ENCODE results near the gene TFEB.

TFEB gene

GRCh38 chr6:41640426-41640825 is 95.0 kb downstream of the TFEB start:
- H3K9me3 Mint-ChIP-seq = no peaks in the 10 kb centered on the region
- H3K36me3 Mint-ChIP-seq (ENCODE audit: low read depth) = no peaks in the 10 kb centered on the region
- peaks cover 61% of the 10 kb centered on the region for H3K27me3 Mint-ChIP-seq (ENCODE audit: low read depth)
- no peak overlapping the region for H3K4me3 Mint-ChIP-seq
- no peak overlapping the region for H3K27ac Mint-ChIP-seq
- no peaks in the 10 kb centered on the region for H3K4me1 Mint-ChIP-seq (ENCODE audit: low read depth)

- Mint-ChIP-seq H3K27ac (no peak overlapping the region), H3K27me3 (ENCODE audit: low read depth) (peaks cover 67% of the 10 kb centered on the region), H3K36me3 (ENCODE audit: low read depth) (no peaks in the 10 kb centered on the region), H3K9me3 (no peaks in the 10 kb centered on the region), H3K4me1 (ENCODE audit: low read depth) (no peaks in the 10 kb centered on the region), H3K4me3 (no peak overlapping the region)
Observed at GRCh38 chr6:41639809-41640371, 95.5 kb downstream of the TFEB start.

GRCh38 chr6:41638935-41639808 is 96.2 kb downstream of the TFEB start:
- Mint-ChIP-seq H3K4me1 (ENCODE audit: low read depth) (no peaks in the 10 kb centered on the region), H3K9me3 (no peaks in the 10 kb centered on the region), H3K27me3 (ENCODE audit: low read depth) (peaks cover 70% of the 10 kb centered on the region), H3K4me3 (no peak overlapping the region), H3K36me3 (ENCODE audit: low read depth) (no peaks in the 10 kb centered on the region), H3K27ac (no peak overlapping the region)

- no peak within 1 kb of the TSS for H3K4me3 Mint-ChIP-seq
- H3K36me3 Mint-ChIP-seq (ENCODE audit: low read depth) = no peaks in the 10 kb centered on the region
- H3K4me1 Mint-ChIP-seq (ENCODE audit: low read depth) = no peaks in the 10 kb centered on the region
- H3K27ac Mint-ChIP-seq = no peak within 1 kb of the TSS
- peaks cover 72% of the 10 kb centered on the region for H3K27me3 Mint-ChIP-seq (ENCODE audit: low read depth)
- no peaks in the 10 kb centered on the region for H3K9me3 Mint-ChIP-seq
Observed at GRCh38 chr6:41638002-41638934, 97.1 kb downstream of the TFEB start, which contains the start of gene MDFI. TSS of gene MDFI (plus strand) at chr6:41638468. CDS start at chr6:41638750, 282 bp downstream.

DNA sequence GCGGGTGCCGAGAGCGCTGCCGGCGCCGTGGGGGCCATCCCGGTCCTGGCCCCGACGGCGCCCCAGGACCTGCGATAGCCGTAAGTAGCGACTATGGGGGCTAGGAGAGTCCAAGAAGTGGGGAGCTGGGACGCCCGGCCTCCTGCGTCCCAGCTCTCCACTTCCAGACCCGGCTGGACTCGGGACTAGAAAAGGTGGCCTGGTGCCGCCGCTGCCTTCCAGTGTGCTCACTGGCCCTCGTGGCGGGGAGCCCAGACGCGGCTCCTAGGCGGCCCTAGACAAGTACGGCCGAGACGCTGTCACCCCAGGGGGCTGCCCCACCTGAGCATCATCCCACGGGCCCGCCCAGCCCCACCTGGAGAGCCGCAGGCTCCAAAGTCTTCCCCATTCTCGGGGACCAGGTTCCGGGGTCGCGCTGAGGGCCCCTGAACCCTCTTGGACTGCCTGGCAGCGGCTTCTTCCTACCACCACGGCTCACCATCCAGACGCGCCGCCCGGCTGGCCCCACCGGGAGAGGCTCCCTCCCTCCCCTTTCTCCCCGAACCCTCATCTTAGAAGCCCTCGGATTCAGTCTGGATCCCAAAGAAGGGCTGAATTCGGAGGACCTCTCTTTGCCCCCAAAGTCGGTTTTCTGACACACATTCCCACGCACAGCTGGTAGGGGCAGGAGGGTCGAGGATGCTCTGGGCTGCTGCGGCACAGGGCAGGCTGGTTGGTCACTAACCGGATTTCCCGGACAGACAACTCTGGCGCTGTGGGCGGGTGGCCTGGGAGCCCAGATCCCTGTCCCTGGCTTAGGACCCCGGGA is 98.0 kb downstream of the TFEB start:
- Mint-ChIP-seq H3K36me3 (ENCODE audit: low read depth) (no peaks in the 10 kb centered on the region), H3K4me1 (ENCODE audit: low read depth) (no peaks in the 10 kb centered on the region), H3K27me3 (ENCODE audit: low read depth) (peaks cover 76% of the 10 kb centered on the region), H3K4me3 (no peak overlapping the region), H3K9me3 (no peaks in the 10 kb centered on the region), H3K27ac (no peak overlapping the region)

DNA sequence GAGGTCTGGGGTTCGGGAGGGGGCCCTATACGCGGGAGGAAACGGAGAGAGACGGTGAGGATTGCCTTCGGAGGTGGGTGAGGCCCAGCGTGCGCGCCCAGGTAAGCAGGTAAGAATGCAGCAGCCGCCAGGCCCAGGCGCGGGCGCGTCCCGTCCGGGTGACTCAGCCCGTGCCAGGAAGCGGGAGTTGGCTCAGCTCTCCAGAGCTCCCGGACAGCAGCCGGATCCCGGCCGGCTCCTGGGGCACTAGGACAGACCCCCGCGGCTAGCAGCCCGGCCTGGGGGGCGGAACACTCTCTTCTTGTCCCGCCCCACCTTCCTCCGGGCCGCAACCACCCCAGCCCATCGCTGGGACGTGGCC is 98.6 kb downstream of the TFEB start:
- H3K4me3 Mint-ChIP-seq = no peak overlapping the region

GRCh38 chr6:41635365-41635764 is 100.0 kb downstream of the TFEB start:
- no peak overlapping the region for H3K4me3 Mint-ChIP-seq
- H3K27me3 Mint-ChIP-seq (ENCODE audit: low read depth) = peaks cover 62% of the 10 kb centered on the region
- H3K9me3 Mint-ChIP-seq = no peaks in the 10 kb centered on the region
- H3K27ac Mint-ChIP-seq = no peak overlapping the region
- no peaks in the 10 kb centered on the region for H3K4me1 Mint-ChIP-seq (ENCODE audit: low read depth)
- no peaks in the 10 kb centered on the region for H3K36me3 Mint-ChIP-seq (ENCODE audit: low read depth)

More for the DNA sequence above, 98.6 kb downstream of the TFEB start:
- Mint-ChIP-seq H3K27ac (no peak overlapping the region), H3K9me3 (no peaks in the 10 kb centered on the region), H3K4me1 (ENCODE audit: low read depth) (no peaks in the 10 kb centered on the region), H3K36me3 (ENCODE audit: low read depth) (no peaks in the 10 kb centered on the region), H3K27me3 (ENCODE audit: low read depth) (peaks cover 71% of the 10 kb centered on the region)

DNA sequence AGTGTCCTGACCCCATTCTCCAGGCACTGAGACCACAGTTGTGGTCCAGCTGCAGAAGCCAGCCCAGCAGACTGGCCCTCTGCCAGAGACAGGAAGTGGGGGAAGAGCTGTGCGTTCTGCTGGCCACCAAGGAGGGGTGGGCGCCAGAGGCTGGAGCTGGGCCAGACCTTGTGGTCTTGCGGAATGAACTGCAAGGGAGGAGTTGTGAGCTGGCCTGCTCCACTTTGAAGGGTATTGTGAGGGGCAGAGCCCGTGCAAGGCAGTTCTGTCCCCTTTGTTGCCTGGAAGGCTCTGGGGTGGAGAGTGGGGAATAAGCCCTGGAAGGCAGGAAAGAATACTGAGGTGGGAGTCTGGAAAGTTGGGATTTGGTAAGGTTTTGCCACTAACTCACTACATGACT is 100.8 kb downstream of the TFEB start:
- Mint-ChIP-seq H3K4me1 (ENCODE audit: low read depth) (no peaks in the 10 kb centered on the region), H3K27ac (no peak overlapping the region), H3K9me3 (no peaks in the 10 kb centered on the region), H3K4me3 (no peak overlapping the region), H3K36me3 (ENCODE audit: low read depth) (no peaks in the 10 kb centered on the region), H3K27me3 (ENCODE audit: low read depth) (peaks cover 55% of the 10 kb centered on the region)
